A549 treated with AZD2906 at 1 μM for 4 hours (cell line): ENCODE results near the gene POTEB2. TPM values are rescaled to one million over a fixed set of nuclear protein-coding genes. Genes with fewer than 3 reads are reported as not detected.

Experiments used
- total RNA-seq: library from RNA; stranded (reverse); fragments of 200-300 nt; extraction: Qiagen RNA extraction; gene quantifications from 5 replicates; pipeline ENCODE4 v1.2.3, GENCODE V29; 2022

Gene POTEB2
- not detected in 5 replicates for total RNA-seq

GRCh38 chr15:20866214-20866613, at the start of gene POTEB2:
TSS of gene POTEB2 (minus strand) at chr15:20866314. CDS start at chr15:20866281, 33 bp downstream.

